ENCODE data around the gene ATP6V0D1.
A peak's percentile ranks its signal among the peaks of the same experiment; 100 is the strongest.

The ATP6V0D1 gene

GRCh38 chr16:67425061-67425460 lies 55.9 kb downstream of the ATP6V0D1 start:
- DNase-seq (ENCODE audit: low read depth) = peak; percentile 56
- H3K4me3 ChIP-seq (ENCODE audit: control insufficient read depth, low read depth, low read length) = no peak overlapping the region
- TF ChIP-seq CTCF (conservative IDR thresholded peaks at IDR 0.05; ENCODE audit: control insufficient read depth, insufficient read depth, low read depth, low read length) = no peak

GRCh38 chr16:67424261-67424615 lies 56.7 kb downstream of the ATP6V0D1 start:
- no peak overlapping the region for H3K4me3 ChIP-seq (ENCODE audit: control insufficient read depth, low read depth, low read length)
- TF ChIP-seq CTCF (conservative IDR thresholded peaks at IDR 0.05; ENCODE audit: control insufficient read depth, insufficient read depth, low read depth, low read length) = no peak

GRCh38 chr16:67423611-67424260 lies 57.2 kb downstream of the ATP6V0D1 start:
- no peak for TF ChIP-seq CTCF (conservative IDR thresholded peaks at IDR 0.05; ENCODE audit: control insufficient read depth, insufficient read depth, low read depth, low read length)
- H3K4me3 ChIP-seq (ENCODE audit: control insufficient read depth, low read depth, low read length) = no peak overlapping the region
- no peak for DNase-seq (ENCODE audit: low read depth)

More at GRCh38 chr16:67424261-67424615, 56.7 kb downstream of the ATP6V0D1 start:
- DNase-seq (ENCODE audit: low read depth) = no peak

GRCh38 chr16:67423015-67423414 lies 57.9 kb downstream of the ATP6V0D1 start:
- no peak overlapping the region for H3K4me3 ChIP-seq (ENCODE audit: control insufficient read depth, low read depth, low read length)
- no peak for DNase-seq (ENCODE audit: low read depth)
- TF ChIP-seq CTCF (conservative IDR thresholded peaks at IDR 0.05; ENCODE audit: control insufficient read depth, insufficient read depth, low read depth, low read length) = no peak

- no peak overlapping the region for H3K4me3 ChIP-seq (ENCODE audit: control insufficient read depth, low read depth, low read length)
- DNase-seq (ENCODE audit: low read depth) = no peak
- TF ChIP-seq CTCF (conservative IDR thresholded peaks at IDR 0.05; ENCODE audit: control insufficient read depth, insufficient read depth, low read depth, low read length) = no peak
Observed at GRCh38 chr16:67421030-67421429, 59.9 kb downstream of the ATP6V0D1 start.

- no peak for TF ChIP-seq CTCF (conservative IDR thresholded peaks at IDR 0.05; ENCODE audit: control insufficient read depth, insufficient read depth, low read depth, low read length)
- DNase-seq (ENCODE audit: low read depth) = no peak
- no peak overlapping the region for H3K4me3 ChIP-seq (ENCODE audit: control insufficient read depth, low read depth, low read length)
Observed at GRCh38 chr16:67419931-67420330, 61.0 kb downstream of the ATP6V0D1 start.

GRCh38 chr16:67419502-67419901 lies 61.5 kb downstream of the ATP6V0D1 start:
- TF ChIP-seq CTCF (conservative IDR thresholded peaks at IDR 0.05; ENCODE audit: control insufficient read depth, insufficient read depth, low read depth, low read length) = no peak
- DNase-seq (ENCODE audit: low read depth) = no peak
- no peak overlapping the region for H3K4me3 ChIP-seq (ENCODE audit: control insufficient read depth, low read depth, low read length)
